GM21825 (cell line): ENCODE data around the gene RTN4RL1.

ENCODE experiments used
- ATAC-seq: cut with Tn5 transposase; IDR thresholded peaks from one replicate; pipeline ENCODE4 v1.9.1; 2021; ENCODE audit warnings: mild to moderate bottlenecking, moderate library complexity; ENCODE audit not compliant: unreplicated experiment

The RTN4RL1 gene

DNA sequence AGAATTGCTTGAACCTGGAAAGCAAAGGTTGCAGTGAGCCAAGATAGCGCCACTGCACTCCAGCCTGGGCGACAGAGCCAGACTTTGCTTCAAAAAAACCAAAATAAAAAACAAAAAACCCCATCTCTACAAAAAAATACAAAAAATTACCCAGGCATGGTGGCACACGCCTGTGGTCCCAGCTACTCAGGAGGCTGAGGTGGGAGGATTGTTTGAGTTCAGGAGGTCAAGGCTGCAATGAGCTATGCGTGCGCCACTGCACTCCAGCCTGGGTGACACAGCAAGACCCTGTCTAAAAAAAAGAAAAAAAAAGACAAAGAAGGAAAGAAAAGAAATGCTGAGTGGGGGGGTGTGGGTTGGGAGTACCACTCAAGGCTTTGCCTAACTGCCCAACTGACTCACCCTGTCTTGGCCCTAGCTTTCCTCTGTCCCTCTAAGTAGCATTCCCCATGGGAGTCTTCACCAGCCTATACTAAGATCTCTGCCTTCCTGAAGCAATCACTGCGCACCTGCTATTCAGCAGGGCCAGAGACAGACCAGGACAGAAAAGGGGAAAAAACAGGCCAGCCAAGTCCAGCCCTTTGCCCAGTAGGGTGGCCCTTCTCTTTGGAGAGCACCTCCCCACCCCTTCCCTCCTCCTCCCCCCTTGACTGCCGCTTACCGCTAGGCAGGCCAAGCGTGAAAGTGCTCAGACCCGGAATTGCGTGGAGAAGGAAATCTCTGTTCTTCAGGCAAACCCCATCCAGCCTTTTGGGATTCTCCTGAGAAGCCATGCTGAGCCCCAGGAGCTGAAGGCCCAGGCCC lies 45.8 kb downstream of the RTN4RL1 start:
- no peak for ATAC-seq

DNA sequence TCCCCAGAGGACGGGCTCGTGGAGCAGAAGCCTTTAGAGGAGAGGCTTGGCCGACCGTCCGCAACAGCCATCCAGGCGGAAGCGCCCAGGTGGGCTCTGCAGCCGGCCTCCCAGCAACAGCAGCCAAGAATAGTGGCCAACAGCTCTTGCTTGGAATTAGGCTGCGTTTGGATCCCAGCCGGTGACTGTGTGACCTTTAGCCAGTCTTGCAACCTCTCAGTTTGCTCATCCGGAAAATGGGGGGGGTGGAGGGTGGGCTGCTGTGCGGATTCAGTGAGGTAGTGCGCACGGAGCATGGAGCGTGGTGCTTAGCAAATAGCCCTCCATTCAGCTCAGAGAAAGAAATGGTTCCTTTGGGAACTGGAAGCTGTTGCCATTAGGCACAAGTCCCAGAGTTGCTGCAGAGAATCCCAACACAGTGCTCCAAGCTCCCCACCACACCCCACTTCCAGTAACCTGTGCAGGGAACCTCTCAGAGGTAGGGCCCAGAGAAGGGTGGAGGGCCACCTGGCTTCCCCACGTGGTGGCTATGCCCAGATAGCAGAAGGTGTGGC lies 46.7 kb downstream of the RTN4RL1 start:
- ATAC-seq, result no peak

DNA sequence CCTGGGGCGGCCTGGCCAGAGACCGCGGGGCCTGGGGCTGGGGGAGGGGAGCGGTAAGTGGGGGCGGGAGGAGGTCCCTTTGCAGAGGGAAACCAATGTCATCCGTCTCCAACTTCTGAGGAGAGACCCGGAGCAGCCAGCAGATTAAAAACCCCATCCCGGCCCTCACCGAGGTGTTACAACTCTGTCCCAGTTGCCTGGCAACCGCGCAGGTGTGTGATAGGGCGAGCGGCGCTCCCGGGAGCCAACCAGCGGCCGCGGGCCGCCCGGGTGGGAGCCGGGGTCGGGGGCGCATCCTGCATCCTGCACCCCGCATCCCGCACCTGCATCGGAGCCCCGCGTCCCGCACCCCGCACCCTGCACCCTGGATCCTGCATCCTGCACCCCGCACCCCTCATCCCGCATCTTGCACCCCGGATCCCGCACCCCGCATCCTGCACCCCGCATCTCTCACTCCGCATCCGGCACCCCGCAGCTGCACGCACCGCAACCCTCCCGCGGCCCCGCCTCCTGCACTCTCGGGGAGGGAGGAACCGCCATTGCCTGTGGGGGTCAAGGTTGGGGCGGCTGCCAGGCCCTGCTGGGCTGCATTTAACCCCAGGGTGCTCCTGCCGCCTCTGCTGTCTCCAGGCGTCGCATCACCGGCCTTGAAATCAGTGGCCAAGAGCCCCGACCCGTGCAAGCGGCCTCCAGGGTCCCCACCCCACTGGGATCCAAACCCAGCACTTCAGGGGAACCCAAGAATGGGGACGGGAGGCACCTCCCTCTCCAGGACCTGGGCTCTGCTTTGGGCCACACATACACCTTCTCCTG lies 47.3 kb downstream of the RTN4RL1 start:
- ATAC-seq, result no peak

DNA sequence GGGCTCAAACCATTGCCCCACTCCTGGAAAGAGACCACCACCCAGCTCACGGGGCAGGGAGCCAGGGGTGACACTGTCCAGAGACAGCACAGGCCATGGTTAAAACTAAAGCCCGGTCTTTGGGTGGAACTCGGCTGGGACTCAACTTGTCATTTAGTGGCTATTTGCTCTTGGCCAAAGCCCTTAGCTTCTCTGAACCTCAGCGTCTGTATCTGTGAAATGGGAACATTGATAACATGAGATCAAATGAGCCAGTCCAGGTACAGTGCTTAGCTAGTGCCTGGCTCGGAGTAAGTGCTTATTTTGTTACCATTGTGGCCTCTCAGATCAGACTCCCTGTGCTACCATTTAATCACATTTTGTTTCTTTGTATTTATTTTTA lies 48.5 kb downstream of the RTN4RL1 start:
- no peak for ATAC-seq

DNA sequence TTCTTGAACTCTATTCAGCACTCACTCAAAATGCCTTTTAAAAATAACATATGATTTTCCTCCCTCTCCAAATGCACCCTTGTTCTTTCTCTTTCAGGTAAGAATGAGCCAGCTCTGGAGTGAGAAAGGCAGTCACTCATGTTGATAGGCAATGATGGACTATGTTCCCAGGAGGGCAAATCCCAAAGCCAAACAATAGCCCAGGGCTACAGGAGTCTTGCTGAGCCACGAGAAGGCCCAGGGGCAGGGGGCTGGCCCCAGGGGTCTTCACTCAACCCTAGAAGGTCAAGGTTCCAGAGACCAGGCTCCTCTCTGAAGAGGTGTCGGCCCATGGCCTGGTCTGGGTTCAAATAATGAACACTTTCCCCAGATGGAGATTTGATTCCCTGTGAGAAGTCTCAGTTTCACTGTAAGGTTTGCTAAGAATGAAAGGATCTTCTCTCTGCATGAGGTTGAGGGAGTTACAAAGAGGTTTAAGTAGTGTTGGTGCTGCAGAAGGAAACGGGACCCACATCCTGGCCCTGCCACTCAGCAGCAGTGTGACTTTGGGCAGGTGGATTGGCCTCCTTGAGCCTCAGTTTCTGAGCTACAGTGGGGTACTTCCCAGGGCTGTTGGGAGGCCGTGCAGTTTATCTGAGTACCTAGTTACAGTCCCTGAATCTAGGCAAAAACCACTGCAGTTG lies 49.0 kb downstream of the RTN4RL1 start:
- ATAC-seq, result no peak

DNA sequence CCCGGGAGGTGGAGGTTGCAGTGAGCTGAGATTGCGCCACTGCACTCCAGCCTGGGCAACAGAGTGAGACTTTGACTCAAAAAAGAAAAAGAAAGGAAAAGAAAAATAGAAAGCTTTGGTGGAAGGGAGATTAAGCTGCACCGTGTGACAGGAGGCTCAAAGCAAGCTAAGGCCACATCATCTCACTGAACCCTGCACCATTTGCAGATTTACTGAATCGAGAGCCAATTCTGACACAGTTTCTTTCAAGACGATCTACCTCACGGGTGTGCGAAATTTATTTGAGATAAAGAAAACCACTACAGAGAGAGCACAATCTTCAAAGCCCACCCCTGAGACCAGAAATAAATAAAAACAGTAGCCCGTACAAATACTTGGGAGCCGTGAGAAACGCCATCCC lies 49.6 kb downstream of the RTN4RL1 start:
- ATAC-seq, result no peak

DNA sequence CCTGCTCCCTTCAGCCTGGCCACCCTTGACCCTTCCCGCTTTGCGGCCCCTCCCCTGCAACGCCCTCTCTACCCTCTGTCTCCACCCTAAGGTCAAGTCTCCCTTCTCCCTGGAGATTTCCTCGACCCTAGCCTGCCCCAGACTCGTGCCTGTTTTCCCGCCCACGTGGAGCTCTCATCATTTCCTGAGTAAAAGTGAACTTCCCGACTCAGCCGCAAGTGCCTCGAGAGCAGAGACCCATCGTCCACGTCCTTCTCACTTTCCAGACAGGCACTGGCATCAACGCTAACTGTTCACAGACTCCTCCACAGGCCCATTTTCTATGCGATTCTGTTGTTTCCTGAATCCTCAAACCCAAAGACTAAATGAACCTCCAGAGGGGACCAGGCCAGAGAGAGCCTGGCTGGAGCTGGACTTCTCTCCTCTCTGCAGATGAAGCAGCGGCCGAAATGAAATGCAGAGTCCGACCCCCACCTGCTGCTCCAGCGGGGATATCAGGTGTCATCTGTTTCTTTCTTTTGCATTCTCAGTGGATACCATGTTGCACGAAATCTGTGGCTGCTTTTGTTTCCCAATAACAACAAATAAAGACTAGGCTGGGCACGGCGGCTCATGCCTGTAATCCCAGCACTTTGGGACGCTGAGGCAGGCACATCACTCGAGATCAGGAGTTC lies 52.5 kb downstream of the RTN4RL1 start:
- no peak for ATAC-seq

DNA sequence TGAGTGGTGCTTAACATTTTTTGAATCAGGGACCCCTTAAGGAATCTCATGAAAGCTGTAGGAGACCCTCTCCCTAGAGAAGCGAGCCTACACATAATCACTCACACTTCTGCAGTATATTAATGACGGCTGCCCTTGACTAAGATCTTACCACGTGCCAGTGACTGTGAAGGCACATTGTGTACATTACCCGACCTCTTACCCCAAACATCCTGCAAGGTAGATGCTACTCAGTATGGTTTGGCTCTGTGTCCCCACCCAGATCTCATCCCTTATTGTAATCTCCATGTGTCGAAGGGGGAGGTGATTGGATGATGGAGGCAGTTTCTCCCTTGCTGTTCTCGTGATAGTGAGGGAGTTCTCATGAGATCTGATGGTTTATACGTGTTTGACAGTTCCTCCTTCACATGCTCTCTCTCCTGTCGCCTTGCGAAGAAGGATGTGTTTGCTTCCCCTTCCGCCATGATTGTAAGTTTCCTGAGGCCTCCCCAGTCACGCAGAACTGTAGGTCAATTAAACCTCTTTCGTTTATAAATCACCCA lies 54.2 kb downstream of the RTN4RL1 start:
- no peak for ATAC-seq

DNA sequence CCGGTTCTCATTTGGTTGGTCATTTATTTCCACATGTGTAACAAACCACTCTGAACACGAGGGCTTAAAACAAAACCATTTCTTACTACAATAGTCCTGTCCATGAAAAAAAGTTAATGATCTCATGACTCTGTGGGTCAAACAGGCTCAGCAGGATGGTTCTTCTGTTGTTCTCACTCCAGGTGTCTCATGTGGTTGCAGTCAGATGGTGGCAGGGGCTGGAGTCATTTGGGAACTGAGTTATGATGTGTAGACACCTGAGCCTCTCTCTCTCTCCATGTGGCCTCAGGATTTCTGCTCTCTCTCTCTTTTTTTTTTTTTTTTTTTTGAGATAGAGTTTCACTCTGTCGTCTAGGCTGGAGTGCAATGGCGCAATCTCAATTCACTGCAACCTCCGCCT lies 55.4 kb downstream of the RTN4RL1 start:
- ATAC-seq, result no peak

DNA sequence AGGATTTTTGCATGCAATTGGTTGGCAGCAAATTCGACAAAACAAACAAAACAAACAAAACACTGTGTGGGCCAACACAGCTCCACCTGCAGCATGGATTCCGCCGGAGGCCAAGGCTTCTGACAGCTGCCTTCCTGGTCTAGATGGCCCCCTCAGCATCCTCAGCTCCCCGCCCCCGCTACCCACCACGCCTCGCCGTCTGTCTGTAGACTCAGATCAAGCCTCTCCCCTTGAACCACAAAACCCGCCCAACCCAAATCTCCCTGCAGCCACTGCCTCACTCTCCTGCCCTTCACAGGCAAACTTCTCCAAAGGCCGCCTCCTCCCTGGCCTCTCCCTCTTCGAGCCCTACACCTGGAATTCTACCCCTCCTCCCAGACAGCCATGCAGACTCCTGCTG lies 57.9 kb downstream of the RTN4RL1 start:
- ATAC-seq, result no peak

DNA sequence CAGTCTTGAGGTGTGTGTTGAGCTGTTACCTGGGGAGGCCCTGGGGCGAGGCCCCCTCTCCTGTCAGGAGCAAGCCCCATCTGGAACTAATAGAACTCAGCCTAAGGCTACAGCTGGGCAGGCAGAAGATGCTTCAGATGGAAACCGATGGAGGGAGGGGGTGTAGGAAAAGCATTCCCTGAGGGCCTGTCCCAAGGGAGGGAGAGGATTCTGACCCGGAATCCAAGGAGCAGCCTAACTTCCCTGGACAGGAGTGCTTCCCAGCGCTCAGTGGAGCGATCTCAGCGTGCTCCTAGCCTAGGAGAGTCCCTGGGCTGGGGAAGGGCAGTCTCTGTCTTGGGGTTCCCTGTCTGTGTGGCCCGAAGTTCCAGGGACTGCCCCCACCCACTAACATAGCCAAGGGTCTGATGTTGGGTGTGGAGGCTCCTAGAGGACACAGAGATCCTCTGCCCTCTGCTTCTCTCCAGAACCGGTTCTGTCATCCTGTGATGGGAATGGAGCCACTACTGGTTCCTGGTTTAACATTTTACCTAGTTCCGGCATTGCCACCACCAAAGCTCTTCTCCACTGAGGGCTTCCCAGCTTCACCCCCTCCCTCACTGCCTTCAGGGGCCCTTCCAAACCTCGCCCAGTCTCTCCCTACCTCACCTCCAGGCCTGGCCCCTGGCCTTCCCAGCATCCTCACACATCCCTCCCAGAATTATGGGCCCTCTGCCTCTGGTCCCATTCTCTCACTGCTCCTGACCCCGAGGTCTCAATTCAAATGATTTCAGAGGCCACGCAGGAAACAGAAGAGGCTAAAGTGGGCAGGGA lies 58.7 kb downstream of the RTN4RL1 start:
- no peak for ATAC-seq

DNA sequence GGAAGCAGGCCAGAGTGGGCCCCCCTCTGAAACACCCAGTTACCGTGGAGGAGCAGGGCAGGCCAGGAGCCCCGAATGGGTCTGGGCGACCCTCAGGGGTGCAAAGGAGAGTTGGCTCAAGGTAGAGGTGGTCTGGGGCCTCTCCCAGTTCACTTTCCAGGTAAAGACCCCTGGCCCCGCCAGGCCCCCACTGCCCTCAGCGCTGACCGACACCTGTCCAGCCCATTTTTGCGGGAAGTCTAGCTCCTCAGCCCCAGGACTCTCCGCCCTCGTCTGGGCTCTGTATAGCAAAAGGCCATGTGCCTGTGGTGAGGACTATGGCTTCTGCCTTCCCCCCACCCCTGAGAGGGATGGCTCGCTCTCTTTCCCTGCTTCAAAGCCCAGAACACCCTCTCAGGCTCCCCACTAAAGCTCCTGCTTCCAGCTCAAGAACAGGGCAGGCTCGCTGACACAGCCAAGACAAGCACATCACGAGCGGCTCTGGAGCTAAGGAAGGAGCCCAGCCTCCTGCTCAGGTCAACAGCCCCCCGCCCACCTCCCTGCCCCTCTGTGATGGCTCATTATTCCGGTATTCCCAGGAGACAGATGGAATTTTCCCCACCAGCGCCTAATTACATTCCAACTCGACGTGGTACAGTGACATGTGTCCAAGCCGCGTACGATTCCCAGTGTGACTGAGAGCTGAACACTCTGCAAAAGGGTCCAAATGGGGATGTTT lies 59.4 kb downstream of the RTN4RL1 start:
- no peak for ATAC-seq

DNA sequence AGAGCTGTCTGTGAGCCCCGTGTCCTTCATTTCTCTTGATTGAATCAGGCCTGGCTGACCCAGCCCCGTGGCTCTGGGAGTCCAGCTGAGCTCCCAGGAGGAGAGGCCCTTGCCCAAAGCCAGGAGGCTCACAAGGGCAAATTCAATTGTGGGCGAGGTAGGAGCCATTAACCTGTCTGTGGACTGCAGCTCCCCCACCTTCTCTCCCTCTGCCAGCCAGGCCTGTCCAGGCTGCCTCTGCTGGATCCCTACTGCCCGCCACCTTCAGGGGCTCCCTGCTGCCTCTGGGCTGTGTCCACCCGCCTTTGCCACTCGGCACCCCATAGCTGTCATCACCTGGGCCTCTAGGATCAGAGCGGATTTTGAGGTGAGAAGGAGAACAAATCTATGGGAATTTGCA lies 61.9 kb downstream of the RTN4RL1 start:
- ATAC-seq, result no peak

DNA sequence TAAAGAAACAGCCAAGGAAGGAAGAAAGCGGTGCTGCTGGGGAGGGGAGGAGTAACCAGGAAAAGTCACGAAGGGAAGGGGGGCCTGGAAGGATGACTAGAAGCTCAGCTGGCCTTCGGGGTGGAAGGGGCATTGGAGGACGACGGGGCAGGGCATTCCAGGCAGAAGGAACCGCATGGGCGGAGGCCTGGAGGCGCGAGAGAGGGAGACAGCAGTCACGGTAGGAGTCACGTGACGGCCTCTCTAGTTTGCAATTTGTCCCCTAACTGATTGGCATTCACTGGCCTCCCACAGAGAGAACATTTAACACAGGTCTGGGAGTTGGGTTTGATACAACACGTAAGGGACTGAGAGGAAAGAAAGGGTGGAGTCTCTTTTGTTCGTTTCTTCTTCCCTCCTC lies 63.9 kb downstream of the RTN4RL1 start:
- no peak for ATAC-seq

DNA sequence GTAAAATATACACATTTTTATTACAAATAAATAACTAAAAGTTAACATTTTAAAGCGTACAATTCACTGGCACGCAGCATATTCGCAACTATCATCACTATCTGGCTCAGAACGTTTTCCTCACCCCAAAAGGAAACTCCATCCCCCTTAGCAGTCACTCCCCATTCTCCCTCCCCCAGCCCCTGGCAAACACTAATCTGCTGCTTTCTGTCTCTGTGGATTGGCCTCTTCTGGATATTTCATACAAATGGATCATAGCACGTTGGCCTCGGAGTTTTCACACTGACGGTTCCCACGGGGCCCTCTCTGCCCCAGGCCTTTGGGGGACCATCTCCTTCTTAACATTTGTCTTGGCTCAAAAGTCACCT lies 64.6 kb downstream of the RTN4RL1 start:
- ATAC-seq, result no peak

DNA sequence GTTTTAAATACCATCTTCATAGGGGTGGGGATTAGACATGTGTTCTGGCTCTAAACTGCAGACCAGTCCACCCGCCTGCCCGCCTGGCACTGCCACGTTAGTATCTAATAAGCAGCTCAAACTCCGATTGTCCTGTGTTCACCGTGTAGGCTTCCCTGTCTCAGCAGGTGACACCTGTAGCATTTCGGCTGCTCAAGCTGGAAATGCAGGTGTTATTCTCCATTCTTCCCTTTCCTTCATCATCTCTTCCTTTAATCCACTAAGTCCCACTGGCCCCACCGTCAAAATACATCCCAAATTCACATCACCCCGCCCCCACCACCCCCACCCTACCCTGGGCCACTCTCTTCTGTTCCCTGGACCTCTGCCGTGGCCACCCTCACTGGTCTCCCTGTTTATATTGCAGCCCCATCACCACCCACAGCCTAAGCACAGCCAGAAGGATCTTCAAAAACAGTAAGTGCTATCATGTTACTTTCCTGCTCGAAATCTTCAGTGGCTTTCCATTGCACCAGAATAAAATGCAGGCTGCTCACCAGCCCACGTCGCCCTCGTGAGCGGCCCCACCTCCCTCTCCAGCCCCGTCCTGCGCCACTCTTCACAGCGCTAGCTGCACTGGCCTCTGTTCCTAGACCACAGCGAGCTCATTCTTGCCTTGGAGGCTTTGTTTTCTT lies 65.1 kb downstream of the RTN4RL1 start:
- no peak for ATAC-seq

DNA sequence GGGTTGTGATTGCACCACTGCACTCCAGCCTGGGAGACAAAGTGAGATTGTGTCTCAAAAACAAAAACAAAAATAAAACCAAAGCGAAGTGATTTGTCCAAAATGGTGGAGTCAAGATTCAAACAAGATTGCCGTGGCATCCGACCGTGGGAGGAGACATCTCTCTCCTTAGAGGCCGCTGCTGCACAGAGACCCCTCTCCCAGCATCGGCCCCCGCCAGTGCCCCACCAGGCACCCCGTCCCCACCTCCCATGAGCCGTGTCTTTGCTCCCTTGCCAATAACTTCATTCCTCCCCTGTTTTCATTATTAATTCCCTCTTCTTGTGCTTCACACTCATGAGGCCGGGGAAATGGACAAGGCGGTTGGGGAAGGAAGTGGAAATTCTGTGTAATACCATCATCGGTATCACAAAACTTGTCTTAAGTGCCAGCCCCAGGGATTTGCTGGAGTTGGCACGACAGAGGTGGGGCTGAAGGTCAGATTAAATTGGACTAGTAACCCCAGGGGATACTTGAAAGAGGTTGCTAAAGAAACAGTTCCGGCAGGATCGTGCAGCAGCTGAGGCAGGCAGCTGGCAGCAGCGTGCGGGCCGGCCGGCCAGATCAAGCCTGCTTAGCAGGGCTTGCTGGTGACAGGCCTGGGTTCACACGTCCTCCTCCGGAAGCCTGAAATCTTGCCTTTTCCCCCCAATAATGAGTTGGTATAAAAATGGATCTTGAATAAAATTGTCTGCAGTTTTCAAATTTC lies 66.8 kb downstream of the RTN4RL1 start:
- ATAC-seq, result no peak

DNA sequence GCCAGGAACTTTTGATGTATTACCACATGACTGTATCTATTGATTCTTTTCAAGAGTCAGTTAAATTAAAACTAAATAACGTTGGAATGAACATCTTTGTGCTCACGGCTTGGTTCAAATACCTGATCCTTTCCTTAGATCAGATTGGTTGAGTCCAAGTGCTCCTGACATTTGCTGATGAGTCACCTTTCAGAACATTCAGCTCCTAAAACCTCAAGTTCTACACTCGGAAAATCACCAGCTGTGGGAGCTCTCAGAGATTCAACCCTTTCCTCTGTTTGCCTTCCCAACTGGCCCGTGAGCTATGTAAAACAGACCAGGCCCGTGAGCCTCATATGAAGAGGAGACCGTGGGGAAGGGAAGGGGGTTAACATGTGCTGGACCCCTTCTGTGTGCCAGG lies 68.1 kb downstream of the RTN4RL1 start:
- ATAC-seq, result no peak
